GM23338 (cell line): ENCODE data around the gene CSRP2. TPM values are rescaled to one million over a fixed set of nuclear protein-coding genes. Genes with fewer than 3 reads are reported as not detected.

ENCODE experiments used
- JUNB ChIP-seq: IDR thresholded peaks from one replicate; pipeline ENCODE4 v1.6.1; 2016; ENCODE audit warnings: antibody characterized with exemption; ENCODE audit not compliant: unreplicated experiment
- ZNF114 ChIP-seq: fragments of 250-450 bp; sonication (Bioruptor Pico); IDR thresholded peaks from 2 replicates; pipeline ENCODE4 v1.5.0; 2020; ENCODE audit warnings: mild to moderate bottlenecking, moderate library complexity
- polyA plus RNA-seq: library from polyadenylated mRNA; unstranded; fragments of >200 nt; fragmentation: Nextera tagmentation; extraction: Ambion mirVana; gene quantifications from 2 replicates; pipeline ENCODE4 v1.2.1, GENCODE V29; 2016
- total RNA-seq: library from RNA; depleted of rRNA; stranded (reverse); fragments of >200 nt; shearing (Covaris generic); gene quantifications from 2 replicates; pipeline ENCODE4 v1.2.3, GENCODE V29; 2014
- TF ChIP-seq, protein P1 (sequence below): IDR thresholded peaks from one replicate; pipeline ENCODE4 v1.6.1; 2018; ENCODE audit warnings: antibody characterized with exemption; ENCODE audit not compliant: unreplicated experiment
- TF ChIP-seq, protein P2 (sequence below): fragments of 250-450 bp; sonication (Bioruptor Pico); IDR thresholded peaks from 2 replicates; pipeline ENCODE4 v1.5.0; 2020; ENCODE audit warnings: mild to moderate bottlenecking, moderate library complexity
- TF ChIP-seq, protein P3 (sequence below): IDR thresholded peaks from 2 replicates; pipeline ENCODE4 v1.6.1; 2016; ENCODE audit warnings: antibody characterized with exemption

CSRP2 gene
- total and polyA plus RNA-seq, 2 experiments from 2014 or later: 166 to 315 TPM

DNA sequence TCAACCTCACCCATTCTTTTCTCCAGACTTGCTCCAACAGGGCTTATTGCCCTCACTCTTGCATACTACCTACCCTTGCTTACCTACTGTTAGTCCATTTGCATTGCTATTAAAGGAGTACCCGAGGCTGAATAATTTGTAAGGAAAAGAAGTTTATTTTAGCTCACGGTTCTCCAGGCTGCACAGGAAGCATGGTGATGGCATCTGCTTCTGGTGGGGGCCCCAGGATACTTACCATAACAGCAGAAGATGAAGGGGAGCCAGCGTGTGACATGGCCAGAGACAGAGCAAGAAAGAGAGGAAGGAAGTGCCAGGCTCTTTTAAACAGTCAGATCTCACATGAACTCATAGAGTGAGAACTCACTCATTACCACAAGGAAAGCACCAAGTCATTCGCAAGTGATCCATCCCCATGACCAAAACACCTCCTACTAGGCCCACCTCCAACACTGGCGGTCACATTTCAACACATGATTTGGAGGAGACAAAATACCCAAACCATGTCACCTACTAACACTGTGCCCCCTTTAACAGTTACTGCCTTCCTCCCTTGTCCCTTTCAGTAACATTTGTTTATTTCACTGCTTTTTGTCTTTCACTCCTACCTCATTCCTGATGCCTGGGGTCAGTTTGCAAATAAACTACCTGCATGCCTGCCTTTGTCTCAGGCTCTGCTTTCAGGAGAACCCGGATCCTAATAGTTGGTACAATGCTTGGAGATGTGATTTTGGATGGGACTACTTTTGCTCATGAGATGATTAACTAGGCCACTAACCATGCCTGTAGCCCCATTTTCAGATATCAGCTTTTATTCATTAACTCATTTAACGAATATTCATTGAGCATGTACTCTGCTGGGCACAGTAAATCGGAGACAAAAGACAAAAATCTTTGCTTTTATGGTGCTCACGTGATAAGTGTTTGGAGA lies 41.6 kb upstream of the CSRP2 start (continued):
- TF ChIP-seq, protein P1, sequence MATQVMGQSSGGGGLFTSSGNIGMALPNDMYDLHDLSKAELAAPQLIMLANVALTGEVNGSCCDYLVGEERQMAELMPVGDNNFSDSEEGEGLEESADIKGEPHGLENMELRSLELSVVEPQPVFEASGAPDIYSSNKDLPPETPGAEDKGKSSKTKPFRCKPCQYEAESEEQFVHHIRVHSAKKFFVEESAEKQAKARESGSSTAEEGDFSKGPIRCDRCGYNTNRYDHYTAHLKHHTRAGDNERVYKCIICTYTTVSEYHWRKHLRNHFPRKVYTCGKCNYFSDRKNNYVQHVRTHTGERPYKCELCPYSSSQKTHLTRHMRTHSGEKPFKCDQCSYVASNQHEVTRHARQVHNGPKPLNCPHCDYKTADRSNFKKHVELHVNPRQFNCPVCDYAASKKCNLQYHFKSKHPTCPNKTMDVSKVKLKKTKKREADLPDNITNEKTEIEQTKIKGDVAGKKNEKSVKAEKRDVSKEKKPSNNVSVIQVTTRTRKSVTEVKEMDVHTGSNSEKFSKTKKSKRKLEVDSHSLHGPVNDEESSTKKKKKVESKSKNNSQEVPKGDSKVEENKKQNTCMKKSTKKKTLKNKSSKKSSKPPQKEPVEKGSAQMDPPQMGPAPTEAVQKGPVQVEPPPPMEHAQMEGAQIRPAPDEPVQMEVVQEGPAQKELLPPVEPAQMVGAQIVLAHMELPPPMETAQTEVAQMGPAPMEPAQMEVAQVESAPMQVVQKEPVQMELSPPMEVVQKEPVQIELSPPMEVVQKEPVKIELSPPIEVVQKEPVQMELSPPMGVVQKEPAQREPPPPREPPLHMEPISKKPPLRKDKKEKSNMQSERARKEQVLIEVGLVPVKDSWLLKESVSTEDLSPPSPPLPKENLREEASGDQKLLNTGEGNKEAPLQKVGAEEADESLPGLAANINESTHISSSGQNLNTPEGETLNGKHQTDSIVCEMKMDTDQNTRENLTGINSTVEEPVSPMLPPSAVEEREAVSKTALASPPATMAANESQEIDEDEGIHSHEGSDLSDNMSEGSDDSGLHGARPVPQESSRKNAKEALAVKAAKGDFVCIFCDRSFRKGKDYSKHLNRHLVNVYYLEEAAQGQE: no peak
- no peak for TF ChIP-seq ZNF114 (CRISPR knock-in tag)
- TF ChIP-seq, protein P2, sequence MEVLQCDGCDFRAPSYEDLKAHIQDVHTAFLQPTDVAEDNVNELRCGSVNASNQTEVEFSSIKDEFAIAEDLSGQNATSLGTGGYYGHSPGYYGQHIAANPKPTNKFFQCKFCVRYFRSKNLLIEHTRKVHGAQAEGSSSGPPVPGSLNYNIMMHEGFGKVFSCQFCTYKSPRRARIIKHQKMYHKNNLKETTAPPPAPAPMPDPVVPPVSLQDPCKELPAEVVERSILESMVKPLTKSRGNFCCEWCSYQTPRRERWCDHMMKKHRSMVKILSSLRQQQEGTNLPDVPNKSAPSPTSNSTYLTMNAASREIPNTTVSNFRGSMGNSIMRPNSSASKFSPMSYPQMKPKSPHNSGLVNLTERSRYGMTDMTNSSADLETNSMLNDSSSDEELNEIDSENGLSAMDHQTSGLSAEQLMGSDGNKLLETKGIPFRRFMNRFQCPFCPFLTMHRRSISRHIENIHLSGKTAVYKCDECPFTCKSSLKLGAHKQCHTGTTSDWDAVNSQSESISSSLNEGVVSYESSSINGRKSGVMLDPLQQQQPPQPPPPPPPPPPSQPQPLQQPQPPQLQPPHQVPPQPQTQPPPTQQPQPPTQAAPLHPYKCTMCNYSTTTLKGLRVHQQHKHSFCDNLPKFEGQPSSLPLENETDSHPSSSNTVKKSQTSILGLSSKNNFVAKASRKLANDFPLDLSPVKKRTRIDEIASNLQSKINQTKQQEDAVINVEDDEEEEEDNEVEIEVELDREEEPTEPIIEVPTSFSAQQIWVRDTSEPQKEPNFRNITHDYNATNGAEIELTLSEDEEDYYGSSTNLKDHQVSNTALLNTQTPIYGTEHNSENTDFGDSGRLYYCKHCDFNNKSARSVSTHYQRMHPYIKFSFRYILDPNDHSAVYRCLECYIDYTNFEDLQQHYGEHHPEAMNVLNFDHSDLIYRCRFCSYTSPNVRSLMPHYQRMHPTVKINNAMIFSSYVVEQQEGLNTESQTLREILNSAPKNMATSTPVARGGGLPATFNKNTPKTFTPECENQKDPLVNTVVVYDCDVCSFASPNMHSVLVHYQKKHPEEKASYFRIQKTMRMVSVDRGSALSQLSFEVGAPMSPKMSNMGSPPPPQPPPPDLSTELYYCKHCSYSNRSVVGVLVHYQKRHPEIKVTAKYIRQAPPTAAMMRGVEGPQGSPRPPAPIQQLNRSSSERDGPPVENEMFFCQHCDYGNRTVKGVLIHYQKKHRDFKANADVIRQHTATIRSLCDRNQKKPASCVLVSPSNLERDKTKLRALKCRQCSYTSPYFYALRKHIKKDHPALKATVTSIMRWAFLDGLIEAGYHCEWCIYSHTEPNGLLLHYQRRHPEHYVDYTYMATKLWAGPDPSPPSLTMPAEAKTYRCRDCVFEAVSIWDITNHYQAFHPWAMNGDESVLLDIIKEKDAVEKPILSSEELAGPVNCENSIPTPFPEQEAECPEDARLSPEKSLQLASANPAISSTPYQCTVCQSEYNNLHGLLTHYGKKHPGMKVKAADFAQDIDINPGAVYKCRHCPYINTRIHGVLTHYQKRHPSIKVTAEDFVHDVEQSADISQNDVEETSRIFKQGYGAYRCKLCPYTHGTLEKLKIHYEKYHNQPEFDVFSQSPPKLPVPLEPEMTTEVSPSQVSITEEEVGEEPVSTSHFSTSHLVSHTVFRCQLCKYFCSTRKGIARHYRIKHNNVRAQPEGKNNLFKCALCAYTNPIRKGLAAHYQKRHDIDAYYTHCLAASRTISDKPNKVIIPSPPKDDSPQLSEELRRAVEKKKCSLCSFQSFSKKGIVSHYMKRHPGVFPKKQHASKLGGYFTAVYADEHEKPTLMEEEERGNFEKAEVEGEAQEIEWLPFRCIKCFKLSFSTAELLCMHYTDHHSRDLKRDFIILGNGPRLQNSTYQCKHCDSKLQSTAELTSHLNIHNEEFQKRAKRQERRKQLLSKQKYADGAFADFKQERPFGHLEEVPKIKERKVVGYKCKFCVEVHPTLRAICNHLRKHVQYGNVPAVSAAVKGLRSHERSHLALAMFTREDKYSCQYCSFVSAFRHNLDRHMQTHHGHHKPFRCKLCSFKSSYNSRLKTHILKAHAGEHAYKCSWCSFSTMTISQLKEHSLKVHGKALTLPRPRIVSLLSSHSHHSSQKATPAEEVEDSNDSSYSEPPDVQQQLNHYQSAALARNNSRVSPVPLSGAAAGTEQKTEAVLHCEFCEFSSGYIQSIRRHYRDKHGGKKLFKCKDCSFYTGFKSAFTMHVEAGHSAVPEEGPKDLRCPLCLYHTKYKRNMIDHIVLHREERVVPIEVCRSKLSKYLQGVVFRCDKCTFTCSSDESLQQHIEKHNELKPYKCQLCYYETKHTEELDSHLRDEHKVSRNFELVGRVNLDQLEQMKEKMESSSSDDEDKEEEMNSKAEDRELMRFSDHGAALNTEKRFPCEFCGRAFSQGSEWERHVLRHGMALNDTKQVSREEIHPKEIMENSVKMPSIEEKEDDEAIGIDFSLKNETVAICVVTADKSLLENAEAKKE (CRISPR knock-in tag): no peak; the same call in 1 of the 2 replicates
- TF ChIP-seq, protein P3, sequence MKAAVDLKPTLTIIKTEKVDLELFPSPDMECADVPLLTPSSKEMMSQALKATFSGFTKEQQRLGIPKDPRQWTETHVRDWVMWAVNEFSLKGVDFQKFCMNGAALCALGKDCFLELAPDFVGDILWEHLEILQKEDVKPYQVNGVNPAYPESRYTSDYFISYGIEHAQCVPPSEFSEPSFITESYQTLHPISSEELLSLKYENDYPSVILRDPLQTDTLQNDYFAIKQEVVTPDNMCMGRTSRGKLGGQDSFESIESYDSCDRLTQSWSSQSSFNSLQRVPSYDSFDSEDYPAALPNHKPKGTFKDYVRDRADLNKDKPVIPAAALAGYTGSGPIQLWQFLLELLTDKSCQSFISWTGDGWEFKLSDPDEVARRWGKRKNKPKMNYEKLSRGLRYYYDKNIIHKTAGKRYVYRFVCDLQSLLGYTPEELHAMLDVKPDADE: no peak
- no peak for TF ChIP-seq JUNB
